SH-SY5Y (cell line): Measurements from ENCODE around the gene ZP2.

ENCODE experiments used
- GATA2 ChIP-seq: IDR thresholded peaks from 2 replicates; pipeline ENCODE4 v1.6.1; 2011; ENCODE audit warnings: mild to moderate bottlenecking, low read depth, low read length
- GATA3 ChIP-seq: IDR thresholded peaks from 2 replicates; pipeline ENCODE4 v1.6.1; 2011; ENCODE audit warnings: low read depth, mild to moderate bottlenecking, low read length, moderate library complexity

- TF ChIP-seq GATA2 (no peak), GATA3 (no peak)
Observed at GRCh38 chr16:21159281-21159951, 52.0 kb downstream of the ZP2 start.
